ENCODE measurements around the gene PROB1.
"Not testable (repeated sequence)": the region's sequence is repeated elsewhere in the genome, so short reads cannot be mapped to it uniquely, and the experiment has no call there.

Gene PROB1

DNA sequence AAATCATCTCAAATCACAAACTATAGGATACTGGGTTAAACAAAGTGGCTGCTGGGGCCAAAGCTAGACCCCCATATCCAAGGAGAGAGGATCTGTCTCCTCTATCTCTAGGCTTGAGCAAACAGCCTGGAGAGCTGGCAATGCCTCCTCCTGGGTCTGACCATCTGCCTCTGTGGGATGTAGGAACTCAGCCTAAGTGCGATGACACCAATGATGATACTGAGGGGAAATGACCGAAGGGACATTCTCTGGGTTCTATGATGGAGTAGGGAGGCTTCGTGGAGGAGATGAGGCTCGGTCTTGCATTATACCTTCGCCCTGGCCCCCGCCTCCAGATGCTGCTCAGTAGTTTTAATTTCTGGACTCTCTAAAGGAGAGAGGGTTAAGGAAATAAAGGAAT is 18.2 kb upstream of the PROB1 start:
- no peaks in the 10 kb centered on the region for H3K4me1 ChIP-seq (ENCODE audit: control insufficient read depth in 1 of 2, insufficient read depth in 2 of 2, low read length in 2 of 2)
- no peak overlapping the region for H3K23ac ChIP-seq (ENCODE audit: low read length)
- peaks cover 0 to 2% of the 10 kb centered on the region in 2 experiments for H3K36me3 ChIP-seq (ENCODE audit: control insufficient read depth in 1 of 2, insufficient read depth in 2 of 2, low read length in 2 of 2)
- no peak overlapping the region for H2AK5ac ChIP-seq (ENCODE audit: low read length)
- H3K14ac ChIP-seq (ENCODE audit: low read length) = no peak overlapping the region
- H3K18ac ChIP-seq (ENCODE audit: low read length) = no peak overlapping the region
- H2BK12ac ChIP-seq (ENCODE audit: low read length) = no peak overlapping the region
- no peak overlapping the region for H3K27ac ChIP-seq (ENCODE audit: low read depth, low read length)
- no peak overlapping the region for H3K4me2 ChIP-seq (ENCODE audit: low read length)
- H4K12ac ChIP-seq (ENCODE audit: low read depth, low read length) = no peak overlapping the region
- no peak overlapping the region for H2BK5ac ChIP-seq (ENCODE audit: low read depth, low read length, poor library complexity)
- H2BK120ac ChIP-seq (ENCODE audit: insufficient read depth, low read length, poor library complexity) = no peak overlapping the region
- no peaks in the 10 kb centered on the region for H3K79me2 ChIP-seq (ENCODE audit: control insufficient read depth, insufficient read depth, low read length, poor library complexity)
- H3K9me3 ChIP-seq (ENCODE audit: insufficient read depth, low read depth, low read length) = no peaks in the 10 kb centered on the region
- no peak overlapping the region for H3K4ac ChIP-seq (ENCODE audit: low read depth, low read length)
- no peak overlapping the region for H2AFZ ChIP-seq (ENCODE audit: insufficient read depth, low read length, poor library complexity)
- DNase-seq = no peak
- H4K8ac ChIP-seq (ENCODE audit: low read depth, low read length) = no peak overlapping the region
- H3K27me3 ChIP-seq (ENCODE audit: insufficient read depth, low read length) = no peaks in the 10 kb centered on the region
- H3K79me1 ChIP-seq (ENCODE audit: low read length) = no peaks in the 10 kb centered on the region
- no CpG with 5 or more reads among the region's 6 CpGs for WGBS (ENCODE audit: extremely low coverage, insufficient coverage, insufficient read length)
- no peak overlapping the region for H4K91ac ChIP-seq (ENCODE audit: low read depth, low read length)
- H3K9ac ChIP-seq (ENCODE audit: low read length) = no peak overlapping the region
- no peak overlapping the region for H3K4me3 ChIP-seq (ENCODE audit: low read depth, low read length)

DNA sequence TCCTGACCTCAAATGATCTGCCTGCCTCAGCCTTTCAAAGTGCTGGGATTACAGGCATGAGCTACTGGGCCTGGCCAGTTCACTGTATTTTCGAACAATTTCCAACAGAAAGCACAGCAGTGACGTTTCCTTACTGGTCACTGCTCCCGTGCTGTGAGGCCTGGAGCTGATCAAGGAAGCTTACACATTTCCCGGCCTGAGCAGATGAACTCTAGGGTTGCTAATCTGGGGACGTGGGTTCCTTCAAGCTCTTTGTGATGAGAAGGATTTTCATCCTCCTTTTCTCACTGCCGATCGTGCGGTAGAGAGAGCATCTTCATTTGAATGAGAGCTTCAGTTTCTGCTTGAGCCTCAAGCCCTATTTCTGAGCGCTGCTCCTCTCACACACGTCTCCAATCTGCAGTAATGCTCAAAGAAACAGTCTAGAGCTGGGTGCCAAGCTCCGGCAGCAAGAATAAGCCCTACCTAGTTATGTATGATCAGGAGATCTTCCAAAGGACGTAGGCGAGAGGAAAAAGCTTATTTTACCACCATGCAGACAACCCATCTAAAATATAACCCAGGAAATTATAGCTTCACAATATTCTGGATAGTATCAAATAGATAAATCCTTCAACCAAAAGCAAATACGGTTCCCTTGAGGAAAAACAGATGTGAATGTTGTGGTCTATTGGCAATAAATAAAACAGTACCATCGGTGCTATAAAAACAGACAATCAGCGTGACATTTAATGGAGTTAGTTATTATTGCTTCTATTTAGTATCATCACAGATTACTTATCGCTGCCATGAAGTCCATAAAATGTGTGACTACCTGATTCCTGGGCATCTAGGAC is 16.3 kb upstream of the PROB1 start:
- Histone ChIP-seq H2BK12ac (ENCODE audit: low read length) (no peak overlapping the region), H3K9me3 (ENCODE audit: insufficient read depth, low read depth, low read length) (no peaks in the 10 kb centered on the region), H3K18ac (ENCODE audit: low read length) (no peak overlapping the region), H3K36me3 (ENCODE audit: control insufficient read depth in 1 of 2, insufficient read depth in 2 of 2, low read length in 2 of 2) (peaks cover 0 to 2% of the 10 kb centered on the region in 2 experiments), H3K23ac (ENCODE audit: low read length) (no peak overlapping the region), H3K27ac (ENCODE audit: low read depth, low read length) (no peak overlapping the region), H3K4me1 (ENCODE audit: control insufficient read depth in 1 of 2, insufficient read depth in 2 of 2, low read length in 2 of 2) (no peaks in the 10 kb centered on the region), H3K79me1 (ENCODE audit: low read length) (no peaks in the 10 kb centered on the region), H3K9ac (ENCODE audit: low read length) (peak overlapping the region; percentile 30), H3K14ac (ENCODE audit: low read length) (no peak overlapping the region), H2AK5ac (ENCODE audit: low read length) (no peak overlapping the region), H3K79me2 (ENCODE audit: control insufficient read depth, insufficient read depth, low read length, poor library complexity) (no peaks in the 10 kb centered on the region), H2BK120ac (ENCODE audit: insufficient read depth, low read length, poor library complexity) (no peak overlapping the region), H4K8ac (ENCODE audit: low read depth, low read length) (no peak overlapping the region), H3K4me3 (ENCODE audit: low read depth, low read length) (no peak overlapping the region), H3K4ac (ENCODE audit: low read depth, low read length) (no peak overlapping the region), H2BK5ac (ENCODE audit: low read depth, low read length, poor library complexity) (no peak overlapping the region), H2AFZ (ENCODE audit: insufficient read depth, low read length, poor library complexity) (no peak overlapping the region), H3K4me2 (ENCODE audit: low read length) (no peak overlapping the region), H4K91ac (ENCODE audit: low read depth, low read length) (no peak overlapping the region), H4K12ac (ENCODE audit: low read depth, low read length) (no peak overlapping the region), H3K27me3 (ENCODE audit: insufficient read depth, low read length) (no peaks in the 10 kb centered on the region)
- no peak for DNase-seq
- WGBS (ENCODE audit: extremely low coverage, insufficient coverage, insufficient read length) = no CpG with 5 or more reads among the region's 17 CpGs

DNA sequence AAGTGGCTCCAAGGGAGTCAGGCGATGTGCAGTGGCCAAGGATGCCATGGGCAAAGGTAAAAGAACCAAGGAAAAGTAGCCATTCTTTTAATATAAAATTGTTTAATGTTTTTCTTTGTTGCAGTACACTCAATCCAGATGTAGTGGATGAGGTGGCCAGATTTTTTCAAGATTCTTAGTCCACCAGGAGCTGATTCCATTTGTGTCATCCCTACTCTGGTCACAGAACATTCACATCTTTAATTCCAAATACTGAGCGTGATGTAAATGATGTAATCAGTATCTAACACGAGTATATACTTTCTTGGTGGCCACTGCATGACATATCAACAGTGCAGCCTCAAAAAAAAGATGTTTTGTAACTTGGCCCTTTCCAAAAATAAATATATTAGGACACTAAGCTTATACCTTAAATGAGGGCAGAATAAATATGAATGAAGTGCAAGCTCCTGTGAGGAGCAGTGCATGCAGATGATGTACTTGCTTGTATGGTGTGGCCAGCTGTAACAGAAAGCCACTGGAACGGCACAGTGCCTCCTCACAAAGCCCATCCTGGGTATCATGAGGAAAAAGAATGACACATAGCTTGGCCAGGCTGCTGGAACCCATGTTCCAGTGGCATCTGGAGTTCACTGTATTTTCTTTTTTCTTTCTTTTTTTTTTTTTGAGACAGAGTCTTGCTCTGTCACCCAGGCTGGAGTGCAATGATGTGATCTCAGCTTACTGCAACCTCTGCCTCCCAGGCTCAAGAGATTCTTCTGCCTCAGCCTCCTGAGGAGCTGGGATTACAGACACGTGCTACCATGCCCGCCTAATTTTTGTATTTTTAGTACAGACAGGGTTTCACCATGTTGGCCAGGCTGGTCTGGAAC is 15.5 kb upstream of the PROB1 start:
- Histone ChIP-seq H4K91ac (ENCODE audit: low read depth, low read length) (no peak overlapping the region), H4K8ac (ENCODE audit: low read depth, low read length) (no peak overlapping the region), H2BK12ac (ENCODE audit: low read length) (no peak overlapping the region), H3K4me1 (ENCODE audit: control insufficient read depth in 1 of 2, insufficient read depth in 2 of 2, low read length in 2 of 2) (no peaks in the 10 kb centered on the region), H3K79me2 (ENCODE audit: control insufficient read depth, insufficient read depth, low read length, poor library complexity) (no peaks in the 10 kb centered on the region), H3K23ac (ENCODE audit: low read length) (no peak overlapping the region), H2BK120ac (ENCODE audit: insufficient read depth, low read length, poor library complexity) (no peak overlapping the region), H3K4me2 (ENCODE audit: low read length) (no peak overlapping the region), H3K79me1 (ENCODE audit: low read length) (no peaks in the 10 kb centered on the region), H3K27ac (ENCODE audit: low read depth, low read length) (no peak overlapping the region), H4K12ac (ENCODE audit: low read depth, low read length) (no peak overlapping the region), H2BK5ac (ENCODE audit: low read depth, low read length, poor library complexity) (no peak overlapping the region), H3K4me3 (ENCODE audit: low read depth, low read length) (no peak overlapping the region), H3K36me3 (ENCODE audit: control insufficient read depth in 1 of 2, insufficient read depth in 2 of 2, low read length in 2 of 2) (peaks cover 0 to 2% of the 10 kb centered on the region in 2 experiments), H2AFZ (ENCODE audit: insufficient read depth, low read length, poor library complexity) (no peak overlapping the region), H3K18ac (ENCODE audit: low read length) (no peak overlapping the region), H3K9ac (ENCODE audit: low read length) (no peak overlapping the region), H3K9me3 (ENCODE audit: insufficient read depth, low read depth, low read length) (no peaks in the 10 kb centered on the region), H3K27me3 (ENCODE audit: insufficient read depth, low read length) (no peaks in the 10 kb centered on the region), H2AK5ac (ENCODE audit: low read length) (no peak overlapping the region), H3K14ac (ENCODE audit: low read length) (no peak overlapping the region), H3K4ac (ENCODE audit: low read depth, low read length) (no peak overlapping the region)
- WGBS (ENCODE audit: extremely low coverage, insufficient coverage, insufficient read length) = no CpG with 5 or more reads among the region's 6 CpGs
- no peak for DNase-seq

DNA sequence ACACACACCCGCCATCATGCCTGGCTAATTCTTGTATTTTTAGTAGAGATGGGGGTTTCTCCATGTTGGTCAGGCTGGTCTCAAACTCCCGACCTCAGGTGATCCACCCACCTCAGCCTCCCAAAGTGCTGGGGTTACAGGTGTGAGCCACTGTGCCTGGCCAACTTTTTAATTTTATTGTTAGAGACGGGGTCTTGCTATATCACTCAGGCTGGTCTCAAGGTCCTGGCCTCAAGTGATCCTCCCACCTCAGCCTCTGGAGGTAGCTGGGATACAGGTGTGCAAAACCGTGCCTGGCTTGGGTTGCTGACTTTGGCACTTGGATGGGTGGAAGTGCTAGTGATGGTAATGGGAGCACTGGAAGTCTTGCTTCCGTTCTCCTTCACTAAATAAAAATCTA is 14.2 kb upstream of the PROB1 start:
- not testable (repeated sequence) for H2BK120ac ChIP-seq (ENCODE audit: insufficient read depth, low read length, poor library complexity); H3K9ac ChIP-seq (ENCODE audit: low read length); H4K8ac ChIP-seq (ENCODE audit: low read depth, low read length); H3K4me1 ChIP-seq (ENCODE audit: control insufficient read depth in 1 of 2, insufficient read depth in 2 of 2, low read length in 2 of 2); H3K4me3 ChIP-seq (ENCODE audit: low read depth, low read length); H3K14ac ChIP-seq (ENCODE audit: low read length); H4K12ac ChIP-seq (ENCODE audit: low read depth, low read length); H3K4ac ChIP-seq (ENCODE audit: low read depth, low read length); H2AK5ac ChIP-seq (ENCODE audit: low read length); H3K23ac ChIP-seq (ENCODE audit: low read length); DNase-seq; H3K79me2 ChIP-seq (ENCODE audit: control insufficient read depth, insufficient read depth, low read length, poor library complexity); H4K91ac ChIP-seq (ENCODE audit: low read depth, low read length); H3K4me2 ChIP-seq (ENCODE audit: low read length); H3K79me1 ChIP-seq (ENCODE audit: low read length); H3K27ac ChIP-seq (ENCODE audit: low read depth, low read length); H2BK12ac ChIP-seq (ENCODE audit: low read length); H2AFZ ChIP-seq (ENCODE audit: insufficient read depth, low read length, poor library complexity); H3K27me3 ChIP-seq (ENCODE audit: insufficient read depth, low read length); H3K36me3 ChIP-seq (ENCODE audit: control insufficient read depth in 1 of 2, insufficient read depth in 2 of 2, low read length in 2 of 2); H2BK5ac ChIP-seq (ENCODE audit: low read depth, low read length, poor library complexity); H3K9me3 ChIP-seq (ENCODE audit: insufficient read depth, low read depth, low read length); H3K18ac ChIP-seq (ENCODE audit: low read length)
- WGBS (ENCODE audit: extremely low coverage, insufficient coverage, insufficient read length) = no CpG with 5 or more reads among the region's 5 CpGs

All from trophoblast cell (in vitro differentiated cells and primary cell).